ENCODE results near the gene CALN1. TPM values are rescaled to one million over a fixed set of nuclear protein-coding genes. Genes with fewer than 3 reads are reported as not detected.

CALN1 gene
- total RNA-seq, 4 donors from 2014 or later: under 0.01 to 1.2 (median 0.22) TPM; not detected in 1

DNA sequence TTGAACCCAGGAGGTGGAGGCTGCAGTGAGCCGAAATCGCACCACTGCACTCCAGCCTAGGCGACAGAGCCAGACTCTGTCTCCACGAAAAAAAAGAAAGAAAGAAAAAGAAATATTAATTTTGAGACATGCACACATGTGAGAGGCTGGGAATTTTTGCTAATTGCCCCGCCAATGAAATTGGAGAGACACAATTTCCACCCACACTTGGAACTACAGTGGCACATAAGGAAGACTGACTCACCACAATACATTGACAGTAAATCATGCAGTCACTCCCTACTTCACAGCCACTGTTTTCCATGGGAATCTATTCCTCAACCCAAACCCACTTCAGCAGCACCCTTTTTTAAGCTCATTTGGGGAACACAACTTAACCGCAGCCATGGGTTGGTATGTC lies 139.7 kb downstream of the CALN1 start:
- Histone ChIP-seq H3K27me3 (no peaks in the 10 kb centered on the region), H3K4me1 (no peaks in the 10 kb centered on the region), H3K27ac (no peak overlapping the region), H3K4me3 (no peak overlapping the region), H3K9me3 (peaks cover 0 to 51% (median 0%) of the 10 kb centered on the region in 4 donors), H3K36me3 (no peaks in the 10 kb centered on the region)
- TF ChIP-seq POLR2A (IDR thresholded peaks at IDR 0.05): no peak
- TF ChIP-seq CTCF (IDR thresholded peaks at IDR 0.05): no peak
- no peak for TF ChIP-seq EP300 (IDR thresholded peaks at IDR 0.05)
- WGBS, 2 donors: 92 to 97% methylated on average over 6 of the region's 6 CpGs
- no peak for DNase-seq (ENCODE audit: low spot score in 2 of 2)

- Histone ChIP-seq H3K4me1 (no peaks in the 10 kb centered on the region), H3K27ac (no peak overlapping the region), H3K9me3 (peaks cover 0 to 30% (median 0%) of the 10 kb centered on the region in 4 donors), H3K36me3 (no peaks in the 10 kb centered on the region), H3K4me3 (no peak overlapping the region), H3K27me3 (no peaks in the 10 kb centered on the region)
- WGBS, 2 donors: 78 to 80% methylated on average over 3 of the region's 3 CpGs
- TF ChIP-seq EP300 (IDR thresholded peaks at IDR 0.05) (no peak), CTCF (IDR thresholded peaks at IDR 0.05) (no peak), POLR2A (IDR thresholded peaks at IDR 0.05) (no peak)
- DNase-seq (ENCODE audit: low spot score in 2 of 2): no peak
Observed at GRCh38 chr7:72268796-72269195, 143.3 kb downstream of the CALN1 start.

- WGBS, 2 donors: 66 to 77% methylated on average over 2 of the region's 2 CpGs
- Histone ChIP-seq H3K4me1 (no peaks in the 10 kb centered on the region), H3K27ac (no peak overlapping the region), H3K27me3 (no peaks in the 10 kb centered on the region), H3K9me3 (peaks cover 0 to 30% (median 0%) of the 10 kb centered on the region in 4 donors), H3K4me3 (no peak overlapping the region), H3K36me3 (no peaks in the 10 kb centered on the region)
- TF ChIP-seq EP300 (IDR thresholded peaks at IDR 0.05) (no peak), CTCF (IDR thresholded peaks at IDR 0.05) (no peak), POLR2A (IDR thresholded peaks at IDR 0.05) (no peak)
- DNase-seq (ENCODE audit: low spot score in 2 of 2): no peak
Observed at GRCh38 chr7:72268090-72268489, 144.0 kb downstream of the CALN1 start.

DNA sequence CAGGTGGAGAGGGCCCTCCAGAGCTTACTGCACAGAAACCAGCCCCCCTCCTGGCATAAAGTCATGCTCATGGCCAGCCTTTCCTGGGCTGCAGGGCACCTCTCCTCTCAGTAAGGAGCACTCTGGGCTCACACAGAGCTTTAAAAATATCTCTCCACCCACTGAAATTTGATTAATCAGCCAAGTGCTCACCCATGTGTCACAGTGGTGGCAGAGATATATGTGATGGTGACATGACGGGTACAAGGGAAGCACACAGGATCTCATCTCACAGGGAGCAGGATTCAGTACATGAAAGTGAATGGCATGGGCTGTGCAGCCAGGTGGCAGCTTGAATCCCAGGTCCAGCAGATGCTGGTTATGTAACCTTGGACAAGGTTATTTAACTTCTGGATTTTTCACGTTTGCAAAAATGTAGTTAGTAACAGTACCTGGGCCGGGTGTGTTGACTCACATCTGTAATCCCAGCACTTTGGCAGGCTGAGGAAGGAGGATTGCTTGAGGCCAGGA lies 144.8 kb downstream of the CALN1 start:
- DNase-seq (ENCODE audit: low spot score in 2 of 2): no peak
- Histone ChIP-seq H3K9me3 (peaks cover 0 to 25% (median 0%) of the 10 kb centered on the region in 4 donors), H3K36me3 (no peaks in the 10 kb centered on the region), H3K4me1 (no peaks in the 10 kb centered on the region), H3K4me3 (no peak overlapping the region), H3K27ac (no peak overlapping the region), H3K27me3 (no peaks in the 10 kb centered on the region)
- WGBS, 2 donors: 77 to 83% methylated on average over 3 of the region's 3 CpGs
- TF ChIP-seq EP300 (IDR thresholded peaks at IDR 0.05): no peak
- no peak for TF ChIP-seq CTCF (IDR thresholded peaks at IDR 0.05)
- TF ChIP-seq POLR2A (IDR thresholded peaks at IDR 0.05): no peak

DNA sequence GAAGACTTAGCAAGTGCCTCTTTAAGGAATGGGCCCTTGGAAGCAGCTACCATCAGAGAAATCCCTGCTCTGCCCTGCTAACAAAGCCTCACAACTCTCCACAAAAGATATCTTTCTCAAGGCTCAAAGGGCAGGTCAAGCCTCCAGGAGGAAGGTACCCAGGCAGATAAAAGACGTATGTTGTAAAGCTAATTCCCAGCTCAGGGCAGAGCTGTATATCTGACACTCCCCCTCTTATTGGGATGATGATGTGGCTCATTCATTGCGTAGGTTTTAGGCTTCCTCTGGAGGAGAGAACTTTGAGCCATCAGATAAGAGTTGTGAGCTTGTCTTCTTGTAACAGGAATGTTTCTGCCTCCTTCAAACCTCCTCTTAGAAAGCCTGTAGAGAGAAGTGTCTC lies 145.4 kb downstream of the CALN1 start:
- Histone ChIP-seq H3K4me3 (no peak overlapping the region), H3K27me3 (no peaks in the 10 kb centered on the region), H3K27ac (no peak overlapping the region), H3K36me3 (no peaks in the 10 kb centered on the region), H3K9me3 (peaks cover 0 to 21% (median 0%) of the 10 kb centered on the region in 4 donors), H3K4me1 (no peaks in the 10 kb centered on the region)
- TF ChIP-seq POLR2A (IDR thresholded peaks at IDR 0.05) (no peak), CTCF (IDR thresholded peaks at IDR 0.05) (no peak), EP300 (IDR thresholded peaks at IDR 0.05) (no peak)
- 23 to 37% methylated on average over 2 of the region's 2 CpGs for WGBS, 2 donors
- no peak for DNase-seq (ENCODE audit: low spot score in 2 of 2)
